Calu3 (cell line): ENCODE results near the gene FAS. TPM values are rescaled to one million over a fixed set of nuclear protein-coding genes. Genes with fewer than 3 reads are reported as not detected.
A peak's percentile ranks its signal among the peaks of the same experiment; 100 is the strongest.

ENCODE experiments used
- BruUV-seq: library from RNA; stranded (reverse); fragments of 400-500 nt; replicated peaks from 2 replicates; lab custom pipeline; 2021; lab: Mats Ljungman, UMichigan
- CTCF ChIA-PET: fragments of 300-600 bp; sonication (Branson Sonifier 250); formaldehyde crosslinking; loops from one replicate; lab custom pipeline; 2022; ENCODE audit warnings: antibody characterized with exemption; lab: Charles Lee
- DNase-seq: peaks from one replicate; pipeline ENCODE4 v3.0.0; 2022
- H3K27ac Mint-ChIP-seq: one replicate; pipeline ENCODE4 v1.8.0; 2022; ENCODE audit warnings: mixed read lengths; ENCODE audit not compliant: unreplicated experiment
- H3K27me3 Mint-ChIP-seq: one replicate; pipeline ENCODE4 v1.8.0; 2022; ENCODE audit warnings: mixed read lengths; ENCODE audit not compliant: unreplicated experiment
- H3K36me3 Mint-ChIP-seq: one replicate; pipeline ENCODE4 v1.8.0; 2022; ENCODE audit warnings: mild to moderate bottlenecking, moderate library complexity, mixed read lengths; ENCODE audit not compliant: insufficient read depth, unreplicated experiment
- H3K4me1 Mint-ChIP-seq: one replicate; pipeline ENCODE4 v1.8.0; 2022; ENCODE audit warnings: mild to moderate bottlenecking, low read depth, mixed read lengths; ENCODE audit not compliant: unreplicated experiment
- H3K4me3 Mint-ChIP-seq: one replicate; pipeline ENCODE4 v1.8.0; 2022; ENCODE audit warnings: mild to moderate bottlenecking, low read depth, moderate library complexity, mixed read lengths; ENCODE audit not compliant: unreplicated experiment
- H3K9me3 Mint-ChIP-seq: one replicate; pipeline ENCODE4 v1.8.0; 2022; ENCODE audit warnings: low read depth, mixed read lengths; ENCODE audit not compliant: unreplicated experiment
- CTCF ChIP-seq: fragments of 200-600 bp; IDR thresholded peaks from one replicate; pipeline ENCODE4 v1.8.0; 2022; ENCODE audit warnings: antibody characterized with exemption; ENCODE audit not compliant: unreplicated experiment
- intact Hi-C: fragments of 100-400 bp; cut with micrococcal nuclease; formaldehyde crosslinking; loops from one replicate; pipeline ENCODE4 v1.10.0; 2022; ENCODE audit not compliant: unreplicated experiment
- total RNA-seq: library from RNA; stranded (reverse); gene quantifications from 2 replicates; pipeline ENCODE4 v1.2.3, GENCODE V29; 2022

The FAS gene
- total RNA-seq, 1 experiment from 2014 or later: 3.1 TPM

DNA sequence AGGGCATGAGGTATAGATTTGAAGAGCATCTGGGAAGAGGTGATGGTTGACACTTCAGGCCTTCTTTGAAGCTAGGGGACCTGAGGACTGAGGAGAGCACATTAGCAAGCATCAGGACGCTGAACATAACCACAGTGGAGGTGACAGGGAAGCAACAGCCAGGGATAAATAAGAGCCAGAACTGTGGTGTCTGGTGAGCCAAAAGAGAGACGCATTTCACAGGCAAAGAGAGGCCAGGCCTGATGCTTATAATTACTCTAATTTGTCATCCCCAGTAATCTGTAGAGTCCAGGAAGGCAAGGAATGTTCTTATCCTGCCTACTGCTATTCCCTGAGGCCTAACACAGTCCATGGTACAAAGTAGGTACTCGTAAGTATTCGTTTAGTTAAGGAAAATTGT lies 10.4 kb upstream of the FAS start:
- no peak overlapping the region for H3K4me3 Mint-ChIP-seq
- BruUV-seq: no TSS peak

GRCh38 chr10:88980800-88981199 lies 9.8 kb upstream of the FAS start:
- intact Hi-C loops: no loop called here
- no peaks in the 10 kb centered on the region for H3K27me3 Mint-ChIP-seq
- peaks cover 25% of the 10 kb centered on the region for H3K4me1 Mint-ChIP-seq
- H3K9me3 Mint-ChIP-seq: no peaks in the 10 kb centered on the region
- no TSS peak for BruUV-seq
- CTCF ChIA-PET: interaction anchor here (1.4 kb wide), 1 partner anchor 46 kb away, joined by 4 read pairs; no protein-coding TSS in a partner anchor
- no peaks in the 10 kb centered on the region for H3K36me3 Mint-ChIP-seq
- DNase-seq: no peak
- H3K4me3 Mint-ChIP-seq: no peak overlapping the region
- TF ChIP-seq CTCF: no peak
- H3K27ac Mint-ChIP-seq: no peak overlapping the region

More for the DNA sequence above, 10.4 kb upstream of the FAS start:
- no peaks in the 10 kb centered on the region for H3K9me3 Mint-ChIP-seq
- peaks cover 26% of the 10 kb centered on the region for H3K4me1 Mint-ChIP-seq
- no peak overlapping the region for H3K27ac Mint-ChIP-seq
- no peak for DNase-seq
- no peak for TF ChIP-seq CTCF
- H3K36me3 Mint-ChIP-seq: no peaks in the 10 kb centered on the region
- intact Hi-C loops: no loop called here
- no peaks in the 10 kb centered on the region for H3K27me3 Mint-ChIP-seq
- CTCF ChIA-PET: interaction anchor here (1.4 kb wide), 1 partner anchor 46 kb away, joined by 4 read pairs; no protein-coding TSS in a partner anchor

- CTCF ChIA-PET: interaction anchor here (1.4 kb wide), 1 partner anchor 47 kb away, joined by 4 read pairs; no protein-coding TSS in a partner anchor
- H3K27ac Mint-ChIP-seq: peak overlapping the region; percentile 23
- no peak for DNase-seq
- H3K4me3 Mint-ChIP-seq: no peak overlapping the region
- peaks cover 25% of the 10 kb centered on the region for H3K4me1 Mint-ChIP-seq
- no TSS peak for BruUV-seq
- TF ChIP-seq CTCF: no peak
- no peaks in the 10 kb centered on the region for H3K36me3 Mint-ChIP-seq
- H3K27me3 Mint-ChIP-seq: no peaks in the 10 kb centered on the region
- intact Hi-C loops: no loop called here
- no peaks in the 10 kb centered on the region for H3K9me3 Mint-ChIP-seq
These were observed 9.2 kb upstream of the FAS start for GRCh38 chr10:88981435-88981834.

- no peak overlapping the region for H3K27ac Mint-ChIP-seq
- no TSS peak for BruUV-seq
These were observed 8.2 kb upstream of the FAS start for GRCh38 chr10:88982366-88982765.

More at GRCh38 chr10:88982366-88982765, 8.2 kb upstream of the FAS start:
- intact Hi-C loops: no loop called here
- Mint-ChIP-seq H3K4me3 (no peak overlapping the region), H3K27me3 (no peaks in the 10 kb centered on the region), H3K4me1 (peaks cover 25% of the 10 kb centered on the region), H3K36me3 (no peaks in the 10 kb centered on the region), H3K9me3 (no peaks in the 10 kb centered on the region)
- no peak for DNase-seq
- TF ChIP-seq CTCF: no peak
- CTCF ChIA-PET: no interaction called here
